GM12801 (cell line): ENCODE data around the gene DEFB124.

Source experiments
- CTCF ChIP-seq: IDR thresholded peaks from one replicate; pipeline ENCODE4 v1.5.1; 2011; ENCODE audit warnings: control low read depth; ENCODE audit not compliant: insufficient read length; ENCODE audit errors: extremely low read depth

The DEFB124 gene

GRCh38 chr20:31449511-31450414, 25.2 kb downstream of the DEFB124 start:
- no peak for TF ChIP-seq CTCF

- no peak for TF ChIP-seq CTCF
Measured at GRCh38 chr20:31446084-31446819, 28.7 kb downstream of the DEFB124 start.

GRCh38 chr20:31440012-31440659, 34.8 kb downstream of the DEFB124 start, which contains the start of gene DEFB123:
TSS of gene DEFB123 (plus strand) at chr20:31440632. CDS start at chr20:31440699, 67 bp downstream.
- no peak for TF ChIP-seq CTCF

- no peak for TF ChIP-seq CTCF
Measured at GRCh38 chr20:31430568-31431115, 44.3 kb downstream of the DEFB124 start.

GRCh38 chr20:31425797-31426196, 49.1 kb downstream of the DEFB124 start:
- TF ChIP-seq CTCF = no peak

GRCh38 chr20:31418307-31418706, 56.6 kb downstream of the DEFB124 start:
- no peak for TF ChIP-seq CTCF

GRCh38 chr20:31415653-31416052, 59.3 kb downstream of the DEFB124 start:
- TF ChIP-seq CTCF = no peak
